SK-N-SH (cell line): ENCODE data around the gene UBE2R2. TPM values are rescaled to one million over a fixed set of nuclear protein-coding genes. Genes with fewer than 3 reads are reported as not detected.

ENCODE experiments used
- CTCF ChIA-PET: fragments of 300-600, 350-600 bp; formaldehyde crosslinking; extraction: SDS; loops from one replicate; lab custom pipeline; 2021; lab: Yijun Ruan, JAX
- POLR2A ChIA-PET: fragments of 350-600 bp; sonication (Branson Sonifier 250); formaldehyde crosslinking; extraction: SDS; loops from one replicate; lab custom pipeline; 2020; ENCODE audit warnings: antibody characterized with exemption, inconsistent platforms; lab: Yijun Ruan, JAX
- DNase-seq: peaks from one replicate; pipeline ENCODE4 v3.0.0; 2012
- H2AFZ ChIP-seq: fragments of 200-600 bp; sonication (generic); 2 replicates; pipeline ENCODE4 v1.8.1; 2016; ENCODE audit warnings: antibody characterized with exemption, mild to moderate bottlenecking, low read depth
- H3F3A ChIP-seq: fragments of 200-600 bp; sonication (generic); replicated peaks from 2 replicates; pipeline ENCODE3; 2016; ENCODE audit warnings: antibody characterized with exemption, mild to moderate bottlenecking; ENCODE audit not compliant: insufficient read depth
- H3K27ac ChIP-seq, 2 experiments: fragments of 200-500 bp in 1 of 2; fragments of 200-600 bp in 1 of 2; sonication (Bioruptor generic) in 1 of 2; sonication (generic), shearing (Covaris generic) in 1 of 2; 2 replicates each; pipeline versions ENCODE4 v1.5.1 to v1.6.1; 2014 to 2016; ENCODE audit warnings: low read depth in 2 of 2, inconsistent platforms in 1 of 2, low read length in 1 of 2, mild to moderate bottlenecking in 1 of 2, mixed read lengths in 1 of 2
- H3K27me3 ChIP-seq: fragments of 200-600 bp; sonication (generic), shearing (Covaris generic); 2 replicates; pipeline ENCODE4 v1.6.1; 2016; ENCODE audit warnings: mixed run types; ENCODE audit not compliant: insufficient read depth
- H3K36me3 ChIP-seq, 2 experiments: fragments of 200-500 bp in 1 of 2; fragments of 200-600 bp in 1 of 2; sonication (Bioruptor generic) in 1 of 2; sonication (generic) in 1 of 2; replicated peaks in 1 of 2; 2 replicates each; pipeline versions ENCODE3 to v1.5.1; 2014 to 2016; ENCODE audit warnings: low read length in 1 of 2, mild to moderate bottlenecking in 1 of 2; ENCODE audit not compliant: insufficient read depth in 2 of 2, control insufficient read depth in 1 of 2
- H3K4me1 ChIP-seq, 2 experiments: fragments of 200-500 bp in 1 of 2; fragments of 200-600 bp in 1 of 2; sonication (Bioruptor generic) in 1 of 2; sonication (generic), shearing (Covaris generic) in 1 of 2; 2 replicates each; pipeline versions ENCODE4 v1.5.1 to v1.6.1; 2014 to 2016; ENCODE audit warnings: low read depth in 1 of 2, low read length in 1 of 2, mixed run types in 1 of 2; ENCODE audit not compliant: insufficient read depth in 2 of 2, control insufficient read depth in 1 of 2
- H3K4me2 ChIP-seq: fragments of 200-600 bp; sonication (generic), shearing (Covaris generic); 2 replicates; pipeline ENCODE4 v1.6.1; 2017; ENCODE audit warnings: mixed run types
- H3K4me3 ChIP-seq, 2 experiments: fragments of 200-500 bp in 1 of 2; fragments of 200-600 bp in 1 of 2; sonication (Bioruptor generic) in 1 of 2; sonication (generic), shearing (Covaris generic) in 1 of 2; 2 replicates each; pipeline versions ENCODE4 v1.5.1 to v1.8.1; 2014 to 2016; ENCODE audit warnings: low read depth in 2 of 2, inconsistent platforms in 1 of 2, low read length in 1 of 2, mild to moderate bottlenecking in 1 of 2, mixed read lengths in 1 of 2, moderate library complexity in 1 of 2
- H3K79me2 ChIP-seq: fragments of 200-600 bp; sonication (generic); 2 replicates; pipeline ENCODE4 v1.8.1; 2017; ENCODE audit warnings: mild to moderate bottlenecking; ENCODE audit not compliant: insufficient read depth
- H3K9ac ChIP-seq: fragments of 200-600 bp; sonication (generic); 2 replicates; pipeline ENCODE4 v1.6.1; 2017; ENCODE audit warnings: mixed run types
- H3K9me2 ChIP-seq: fragments of 200-600 bp; sonication (generic); 2 replicates; pipeline ENCODE4 v1.6.1; 2017; ENCODE audit warnings: mixed run types
- H3K9me3 ChIP-seq: fragments of 200-600 bp; sonication (generic); 2 replicates; pipeline ENCODE4 v1.6.1; 2017; ENCODE audit warnings: mixed run types, mild to moderate bottlenecking, moderate library complexity
- H4K20me1 ChIP-seq: fragments of 200-600 bp; sonication (generic); 2 replicates; pipeline ENCODE4 v1.6.1; 2017; ENCODE audit warnings: mild to moderate bottlenecking, mixed run types; ENCODE audit not compliant: insufficient read depth
- EZH2phosphoT487 ChIP-seq: fragments of 200-600 bp; sonication (generic); IDR thresholded peaks from 2 replicates; pipeline ENCODE4 v1.6.1; 2017; ENCODE audit warnings: low read depth, mixed run types, mild to moderate bottlenecking, antibody characterized with exemption, moderate library complexity, borderline replicate concordance
- GATA2 ChIP-seq: sonication (generic); formaldehyde crosslinking; IDR thresholded peaks from 2 replicates; pipeline ENCODE4 v1.5.0; 2020; ENCODE audit warnings: mild to moderate bottlenecking, missing genetic modification reagents
- JUND ChIP-seq: IDR thresholded peaks from 2 replicates; pipeline ENCODE4 v1.4.0; 2012
- NFIC ChIP-seq: IDR thresholded peaks from 2 replicates; pipeline ENCODE4 v1.4.0; 2012; ENCODE audit warnings: borderline replicate concordance
- POLR2AphosphoS5 ChIP-seq: IDR thresholded peaks from 2 replicates; pipeline ENCODE4 v1.6.1; 2012; ENCODE audit warnings: low read depth, low read length
- RAD21 ChIP-seq: IDR thresholded peaks from 2 replicates; pipeline ENCODE4 v1.6.1; 2012; ENCODE audit warnings: mild to moderate bottlenecking, low read length
- REST ChIP-seq: IDR thresholded peaks from 2 replicates; pipeline ENCODE4 v1.6.1; 2012; ENCODE audit warnings: mild to moderate bottlenecking, low read depth, low read length, moderate library complexity
- RXRA ChIP-seq: IDR thresholded peaks from 2 replicates; pipeline ENCODE4 v1.4.0; 2012; ENCODE audit warnings: low read depth, mild to moderate bottlenecking, borderline replicate concordance
- TAF1 ChIP-seq: IDR thresholded peaks from 2 replicates; pipeline ENCODE4 v1.6.1; 2012; ENCODE audit warnings: low read depth, mild to moderate bottlenecking, low read length, moderate library complexity, borderline replicate concordance
- YY1 ChIP-seq: IDR thresholded peaks from 2 replicates; pipeline ENCODE4 v1.4.0; 2012; ENCODE audit warnings: low read depth, mild to moderate bottlenecking
- WGBS: methylation state at CpG from one replicate; pipeline ENCODE4 v1.1.6; 2017; ENCODE audit warnings: low lambda C conversion rate; 5-methylcytosine and 5-hydroxymethylcytosine counted together
- polyA plus RNA-seq, 3 experiments: library from polyadenylated mRNA; depleted of rRNA; stranded (reverse); fragments of >200 nt; gene quantifications; 2 replicates each; pipeline ENCODE4 v1.2.3, GENCODE V29; 2012
- TF ChIP-seq, protein P1 (sequence below): IDR thresholded peaks from 2 replicates; pipeline ENCODE4; 2012
- TF ChIP-seq, protein P2 (sequence below): fragments of 200-600 bp; sonication (generic); IDR thresholded peaks from 2 replicates; pipeline ENCODE4 v1.6.1; 2017; ENCODE audit warnings: antibody characterized with exemption, mild to moderate bottlenecking, moderate library complexity

The UBE2R2 gene
- polyA plus RNA-seq, 1 of the 3 experiments (the other 2 are of a cell fraction), result 19.7 TPM

- TF ChIP-seq NFIC, result no peak
- Histone ChIP-seq H3K9ac (no peak overlapping the region), H2AFZ (no peak overlapping the region), H3K9me2 (no peaks in the 10 kb centered on the region), H3K4me3 (no peak overlapping the region), H3K4me2 (no peak overlapping the region), H3K27ac (no peak overlapping the region), H3K36me3 (peaks cover 0 to 2% of the 10 kb centered on the region in 2 experiments), H3K4me1 (peaks cover 14 to 25% of the 10 kb centered on the region in 2 experiments), H3F3A (peaks cover 24% of the 10 kb centered on the region), H4K20me1 (peaks cover 100% of the 10 kb centered on the region), H3K79me2 (peaks cover 100% of the 10 kb centered on the region), H3K9me3 (no peaks in the 10 kb centered on the region), H3K27me3 (no peaks in the 10 kb centered on the region)
- DNase-seq, result no peak
- CTCF ChIA-PET, result no interaction called here
- POLR2A ChIA-PET, result no interaction called here
- WGBS, result 26% methylated on average over 1 of the region's 1 CpG
Measured at GRCh38 chr9:33881635-33882034, 64.7 kb downstream of the UBE2R2 start.

DNA sequence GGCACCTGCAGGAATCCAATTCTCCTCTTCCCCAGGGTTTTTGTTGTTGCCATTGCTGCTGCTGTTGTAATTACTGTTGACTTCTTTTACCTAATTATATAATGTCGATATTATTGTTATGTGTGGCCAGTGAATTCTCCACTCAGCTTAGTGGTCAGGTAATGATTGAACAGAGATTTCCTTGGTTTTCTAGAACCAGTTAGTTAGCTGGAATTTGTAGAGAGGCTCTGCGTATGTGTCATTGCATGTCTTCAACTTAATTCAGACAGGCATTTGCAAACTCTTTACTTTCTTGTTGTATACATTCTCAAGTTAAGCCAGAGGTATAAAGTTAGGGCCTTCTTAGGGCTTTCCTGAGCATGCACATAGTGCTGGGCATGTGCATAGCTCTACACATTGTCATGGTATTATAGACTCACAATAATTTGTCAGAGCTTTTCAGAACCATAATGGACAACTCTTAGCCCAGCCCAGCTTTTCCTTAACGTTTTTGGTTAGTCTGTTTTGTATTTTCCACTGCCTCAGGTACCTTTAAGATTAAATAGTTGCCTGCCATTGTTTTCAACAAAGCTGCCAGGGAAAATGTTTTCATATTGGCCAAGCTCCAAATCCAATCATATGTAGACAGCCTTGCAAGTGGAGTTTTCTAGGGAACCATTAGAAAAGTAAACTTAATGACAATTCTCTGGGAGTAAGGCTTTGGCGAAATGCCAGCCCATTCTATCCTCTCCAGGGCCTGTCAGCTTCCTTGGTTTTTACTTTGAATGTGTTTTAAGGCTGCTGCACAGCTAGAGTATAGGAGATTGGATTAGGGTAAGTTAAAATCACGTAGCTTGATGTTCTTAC is 68.1 kb downstream of the UBE2R2 start:
- H4K20me1 ChIP-seq, result peaks cover 91% of the 10 kb centered on the region
- TF ChIP-seq NFIC (peak; percentile 61), YY1 (no peak), RXRA (no peak), GATA2 (no peak)
- TF ChIP-seq, protein P1, sequence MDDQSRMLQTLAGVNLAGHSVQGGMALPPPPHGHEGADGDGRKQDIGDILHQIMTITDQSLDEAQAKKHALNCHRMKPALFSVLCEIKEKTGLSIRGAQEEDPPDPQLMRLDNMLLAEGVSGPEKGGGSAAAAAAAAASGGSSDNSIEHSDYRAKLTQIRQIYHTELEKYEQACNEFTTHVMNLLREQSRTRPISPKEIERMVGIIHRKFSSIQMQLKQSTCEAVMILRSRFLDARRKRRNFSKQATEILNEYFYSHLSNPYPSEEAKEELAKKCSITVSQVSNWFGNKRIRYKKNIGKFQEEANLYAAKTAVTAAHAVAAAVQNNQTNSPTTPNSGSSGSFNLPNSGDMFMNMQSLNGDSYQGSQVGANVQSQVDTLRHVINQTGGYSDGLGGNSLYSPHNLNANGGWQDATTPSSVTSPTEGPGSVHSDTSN, result 0 out of 2 replicates have a peak, but pooled peaks have one; percentile 7
- TF ChIP-seq, all 33 proteins: peak for 2

DNA sequence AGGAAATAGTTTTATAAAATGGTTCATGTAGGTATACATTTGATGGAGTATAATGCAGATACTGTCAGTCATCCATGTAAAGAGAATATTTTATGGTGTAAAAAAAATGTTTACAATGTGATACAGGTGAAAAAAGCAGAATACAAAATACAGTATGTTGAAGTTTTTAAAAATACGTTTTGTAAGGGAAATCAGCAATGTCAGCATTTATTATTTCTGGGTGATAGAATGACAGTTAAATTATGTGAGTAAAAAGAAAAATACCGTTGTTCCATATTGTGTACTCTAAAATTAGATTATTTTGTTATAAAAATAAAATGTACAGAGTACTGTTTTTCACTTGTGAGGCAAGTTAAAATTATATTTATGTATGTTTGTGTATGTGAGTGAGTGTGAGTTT is 69.0 kb downstream of the UBE2R2 start:
- H3K79me2 ChIP-seq, result peaks cover 98% of the 10 kb centered on the region
- no peak overlapping the region for H2AFZ ChIP-seq
- H3K4me1 ChIP-seq, result peaks cover 10 to 25% of the 10 kb centered on the region in 2 experiments
- no peaks in the 10 kb centered on the region for H3K27me3 ChIP-seq
- H3K27ac ChIP-seq, result peak overlapping the region in 1 of 2 experiments; percentile 40; a peak in 1 of 4 replicates
- H3K9me2 ChIP-seq, result no peaks in the 10 kb centered on the region
- 92% methylated on average over 2 of the region's 2 CpGs for WGBS
- H3K9me3 ChIP-seq, result no peaks in the 10 kb centered on the region
- POLR2A ChIA-PET, result interaction anchor here (1.0 kb wide), 1 partner anchor 68 kb away, joined by 3 read pairs; no protein-coding TSS in a partner anchor
- peak overlapping the region; percentile 18; the same call in 1 of the 2 replicates for H3K4me2 ChIP-seq
- DNase-seq, result no peak
- H3K9ac ChIP-seq, result no peak overlapping the region
- H3K4me3 ChIP-seq, result no peak overlapping the region
- H4K20me1 ChIP-seq, result peaks cover 89% of the 10 kb centered on the region
- H3K36me3 ChIP-seq, result peaks cover 2 to 17% of the 10 kb centered on the region in 2 experiments
- CTCF ChIA-PET, result interaction anchor here (0.9 to 1.1 kb wide), 2 partner anchors 36 to 72 kb away, joined by 3 to 4 read pairs; no protein-coding TSS in a partner anchor
- H3F3A ChIP-seq, result peaks cover 29% of the 10 kb centered on the region
- TF ChIP-seq POLR2AphosphoS5, result no peak
- TF ChIP-seq TAF1, result no peak
- TF ChIP-seq, protein P2, sequence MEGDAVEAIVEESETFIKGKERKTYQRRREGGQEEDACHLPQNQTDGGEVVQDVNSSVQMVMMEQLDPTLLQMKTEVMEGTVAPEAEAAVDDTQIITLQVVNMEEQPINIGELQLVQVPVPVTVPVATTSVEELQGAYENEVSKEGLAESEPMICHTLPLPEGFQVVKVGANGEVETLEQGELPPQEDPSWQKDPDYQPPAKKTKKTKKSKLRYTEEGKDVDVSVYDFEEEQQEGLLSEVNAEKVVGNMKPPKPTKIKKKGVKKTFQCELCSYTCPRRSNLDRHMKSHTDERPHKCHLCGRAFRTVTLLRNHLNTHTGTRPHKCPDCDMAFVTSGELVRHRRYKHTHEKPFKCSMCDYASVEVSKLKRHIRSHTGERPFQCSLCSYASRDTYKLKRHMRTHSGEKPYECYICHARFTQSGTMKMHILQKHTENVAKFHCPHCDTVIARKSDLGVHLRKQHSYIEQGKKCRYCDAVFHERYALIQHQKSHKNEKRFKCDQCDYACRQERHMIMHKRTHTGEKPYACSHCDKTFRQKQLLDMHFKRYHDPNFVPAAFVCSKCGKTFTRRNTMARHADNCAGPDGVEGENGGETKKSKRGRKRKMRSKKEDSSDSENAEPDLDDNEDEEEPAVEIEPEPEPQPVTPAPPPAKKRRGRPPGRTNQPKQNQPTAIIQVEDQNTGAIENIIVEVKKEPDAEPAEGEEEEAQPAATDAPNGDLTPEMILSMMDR, result no peak
- TF ChIP-seq EZH2phosphoT487, result no peak
- no peak for TF ChIP-seq RAD21
- TF ChIP-seq REST, result no peak
- no peak for TF ChIP-seq JUND

More for the DNA sequence above, 68.1 kb downstream of the UBE2R2 start:
- Histone ChIP-seq H3K79me2 (peaks cover 100% of the 10 kb centered on the region), H3K27me3 (no peaks in the 10 kb centered on the region), H3K4me1 (peaks cover 14 to 25% of the 10 kb centered on the region in 2 experiments), H3K27ac (peak overlapping the region; percentile 29 to 40; a peak in 3 of 4 replicates), H2AFZ (no peak overlapping the region), H3K4me3 (no peak overlapping the region), H3F3A (peaks cover 29% of the 10 kb centered on the region), H3K9ac (no peak overlapping the region), H3K36me3 (peaks cover 2 to 17% of the 10 kb centered on the region in 2 experiments), H3K9me3 (no peaks in the 10 kb centered on the region), H3K9me2 (no peaks in the 10 kb centered on the region), H3K4me2 (peak overlapping the region; percentile 18; the same call in 1 of the 2 replicates)
- POLR2A ChIA-PET, result interaction anchor here (1.0 kb wide), 1 partner anchor 68 kb away, joined by 3 read pairs; no protein-coding TSS in a partner anchor
- DNase-seq, result peak; percentile 12
- CTCF ChIA-PET, result interaction anchor here (0.9 to 1.6 kb wide), 6 partner anchors 9 to 71 kb away, joined by 3 to 6 read pairs (median 4); no protein-coding TSS in a partner anchor
- 38% methylated on average over 5 of the region's 5 CpGs for WGBS
